GM18951 (cell line): ENCODE data around the gene PNMT.
"Not testable (repeated sequence)": the region's sequence is repeated elsewhere in the genome, so short reads cannot be mapped to it uniquely, and the experiment has no call there.

Source experiments
- POLR2A ChIP-seq: IDR thresholded peaks from 4 replicates; pipeline ENCODE4 v1.6.1; 2011; ENCODE audit warnings: mild to moderate bottlenecking; ENCODE audit not compliant: insufficient read length, insufficient read depth; ENCODE audit errors: extremely low read depth
- in situ Hi-C: fragments of 300-500 bp; cut with MboI; formaldehyde crosslinking; loops from one replicate; pipeline ENCODE4 v1.12.0; 2022; ENCODE audit warnings: low sequenced_read_pairs, mixed read lengths, inconsistent platforms; ENCODE audit not compliant: unreplicated experiment

Gene PNMT

DNA sequence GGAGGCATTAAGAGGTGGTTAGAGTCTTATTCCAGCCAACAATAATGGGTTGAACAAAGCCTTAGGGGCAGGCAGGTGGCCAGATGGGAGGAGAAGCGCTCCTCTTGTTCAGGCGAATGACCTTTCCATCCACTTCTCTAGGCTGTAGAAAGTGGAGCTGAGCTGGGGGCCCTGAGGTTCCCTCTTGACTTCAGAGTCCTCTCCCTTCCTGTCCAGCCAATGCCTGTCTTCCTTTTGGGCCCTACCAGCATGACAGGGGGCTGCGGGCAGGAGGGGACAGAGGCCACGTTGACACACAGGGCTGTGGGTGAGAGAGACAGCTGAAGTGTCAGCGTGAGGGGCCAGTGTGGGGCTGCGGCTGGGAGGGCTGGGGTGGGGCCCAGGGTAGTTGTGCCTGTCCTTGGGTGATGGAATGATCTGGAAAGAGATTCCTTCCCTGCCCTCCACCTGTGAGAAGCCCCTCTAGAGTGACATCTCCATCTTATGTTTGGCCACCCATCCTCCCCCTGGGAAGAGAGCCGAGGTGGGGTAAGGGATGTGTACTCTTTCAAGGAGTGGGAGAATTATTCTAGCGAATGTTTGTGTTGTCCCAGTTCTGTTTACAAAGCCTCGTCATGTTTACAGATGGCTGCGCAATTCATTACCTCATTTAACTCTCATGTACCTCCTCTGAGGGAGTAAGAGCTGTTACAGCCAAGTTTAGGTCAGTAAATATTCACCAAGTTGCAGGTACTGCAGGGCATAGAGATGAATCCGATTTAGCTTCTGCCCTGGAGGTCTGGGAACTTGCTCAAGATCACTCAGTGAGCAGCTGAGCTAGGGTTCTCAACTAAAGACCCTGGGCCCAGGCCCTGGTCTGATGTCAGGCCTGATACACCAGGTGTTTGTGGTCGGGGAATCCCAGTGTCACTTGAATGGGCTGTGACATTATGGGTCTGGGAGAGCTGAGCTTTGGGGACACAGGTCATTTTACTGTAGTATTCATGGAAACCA is 34.9 kb downstream of the PNMT start:
- no peak for TF ChIP-seq POLR2A
- in situ Hi-C loops, result no loop called here

DNA sequence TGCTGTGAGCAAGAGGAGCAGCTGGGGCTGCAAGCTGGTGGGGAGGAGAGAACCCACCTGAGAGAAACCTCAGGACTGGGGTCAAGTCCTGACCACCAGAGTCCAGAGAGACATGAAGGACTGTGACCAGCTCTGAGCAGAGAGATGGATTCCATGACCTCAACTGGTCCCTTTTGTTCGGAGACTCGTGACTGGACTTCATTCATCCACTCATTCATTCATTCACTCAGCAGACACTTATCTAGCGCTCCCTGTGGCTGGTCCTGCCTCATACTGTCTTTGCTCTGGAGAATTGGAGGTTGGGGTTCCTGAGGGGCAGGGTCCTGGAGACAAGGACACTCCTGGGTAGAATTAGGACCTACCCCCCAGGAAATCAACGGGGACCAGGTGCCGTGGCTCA is 35.7 kb downstream of the PNMT start:
- in situ Hi-C loops, result no loop called here
- no peak for TF ChIP-seq POLR2A

DNA sequence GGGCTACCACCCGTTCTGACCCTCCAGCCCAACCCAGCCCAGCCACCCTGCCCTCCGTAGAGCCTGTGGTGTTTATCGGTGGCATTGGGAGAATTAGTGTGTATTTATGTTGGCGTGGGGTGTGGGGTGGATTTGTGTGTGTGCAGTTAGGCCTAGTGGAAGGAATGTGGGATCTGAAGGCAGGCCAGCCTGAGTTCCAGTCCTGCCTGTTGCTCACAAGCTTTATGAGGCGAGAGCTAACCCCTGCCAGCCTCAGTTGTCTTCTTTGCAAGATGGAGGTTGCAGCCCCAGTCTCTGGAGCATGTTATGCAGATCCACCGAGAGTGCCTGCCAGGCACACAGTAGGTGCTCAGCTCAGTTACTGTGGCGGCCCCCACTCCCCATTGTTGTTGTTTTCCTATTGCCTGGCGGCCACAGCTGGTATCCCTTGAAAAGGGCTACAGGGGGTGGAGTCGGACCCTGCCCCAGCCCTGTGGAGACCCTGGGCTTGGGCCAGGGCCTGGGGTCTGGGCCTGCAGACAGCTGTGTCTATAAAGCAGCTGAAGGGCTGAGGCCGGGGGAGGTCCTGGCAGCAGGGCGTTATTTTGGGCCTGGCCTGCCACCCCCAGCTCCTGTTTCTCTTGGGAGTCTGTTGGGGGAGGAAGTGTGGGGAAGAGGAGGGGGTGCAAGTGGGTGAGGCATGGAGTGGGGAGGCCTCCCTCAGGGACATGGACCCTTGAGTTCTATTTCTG is 36.7 kb downstream of the PNMT start:
- no peak for TF ChIP-seq POLR2A
- in situ Hi-C loops, result no loop called here

DNA sequence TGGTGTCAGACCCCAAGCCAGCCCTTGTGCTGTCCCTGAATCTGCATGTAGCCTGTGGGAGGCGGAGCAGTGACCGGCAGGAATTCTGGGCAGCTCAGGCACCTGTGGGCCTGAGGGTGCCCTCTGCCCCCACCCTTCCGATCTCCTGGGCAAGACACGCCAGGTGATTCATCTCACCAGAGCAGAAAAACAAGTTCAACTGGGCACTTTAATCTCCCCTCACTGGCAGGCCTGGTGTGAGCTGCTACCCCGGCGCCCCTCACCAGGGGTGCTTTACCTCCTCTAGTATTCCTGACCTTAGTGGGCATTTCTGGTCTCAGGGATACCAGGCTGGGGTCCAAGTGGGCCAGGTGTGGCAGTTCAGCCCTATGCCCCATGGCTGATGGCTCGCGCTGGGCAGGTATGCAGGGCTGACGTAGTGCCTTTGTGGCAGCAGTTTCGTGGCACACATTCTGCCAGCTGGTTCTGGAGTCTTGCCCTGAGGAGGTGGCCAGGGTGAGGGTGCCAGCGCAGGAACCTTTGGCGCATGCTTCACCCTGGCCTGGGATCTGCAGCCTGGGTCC is 37.6 kb downstream of the PNMT start:
- in situ Hi-C loops, result no loop called here
- no peak for TF ChIP-seq POLR2A

DNA sequence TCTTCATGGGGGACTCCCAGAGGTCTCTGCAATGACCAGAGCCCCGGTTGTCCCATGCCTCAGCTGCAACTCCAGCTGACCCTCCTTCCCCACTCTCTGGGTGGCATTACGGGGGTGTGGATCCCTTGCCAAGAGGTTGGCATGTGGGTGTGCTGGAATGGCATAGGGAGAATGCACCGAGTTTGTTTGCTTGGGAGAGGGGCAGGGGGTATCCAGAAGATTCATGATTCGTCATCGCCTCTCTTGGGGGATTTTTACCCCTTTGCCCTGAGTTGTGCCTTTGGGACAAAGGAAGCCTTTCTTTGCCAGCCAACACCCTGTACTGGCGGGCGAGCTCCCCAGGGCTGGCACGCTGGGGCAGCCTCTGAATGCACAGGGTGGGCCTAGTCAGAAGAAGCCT is 38.1 kb downstream of the PNMT start:
- in situ Hi-C loops, result no loop called here
- TF ChIP-seq POLR2A, result no peak

DNA sequence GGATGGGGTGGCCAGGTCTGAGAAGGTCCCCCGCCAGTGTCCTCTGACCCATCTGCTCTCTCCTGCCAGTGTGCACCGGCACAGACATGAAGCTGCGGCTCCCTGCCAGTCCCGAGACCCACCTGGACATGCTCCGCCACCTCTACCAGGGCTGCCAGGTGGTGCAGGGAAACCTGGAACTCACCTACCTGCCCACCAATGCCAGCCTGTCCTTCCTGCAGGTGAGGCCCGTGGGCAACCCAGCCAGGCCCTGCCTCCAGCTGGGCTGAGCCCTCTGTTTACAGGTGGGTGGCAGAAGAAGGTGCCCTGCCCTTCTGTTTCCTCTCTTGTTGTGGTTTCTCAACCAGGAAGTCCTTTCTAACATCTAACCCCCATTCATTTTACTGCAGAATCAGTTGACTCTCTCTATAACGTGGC is 38.7 kb downstream of the PNMT start:
- no peak for TF ChIP-seq POLR2A
- in situ Hi-C loops, result no loop called here

DNA sequence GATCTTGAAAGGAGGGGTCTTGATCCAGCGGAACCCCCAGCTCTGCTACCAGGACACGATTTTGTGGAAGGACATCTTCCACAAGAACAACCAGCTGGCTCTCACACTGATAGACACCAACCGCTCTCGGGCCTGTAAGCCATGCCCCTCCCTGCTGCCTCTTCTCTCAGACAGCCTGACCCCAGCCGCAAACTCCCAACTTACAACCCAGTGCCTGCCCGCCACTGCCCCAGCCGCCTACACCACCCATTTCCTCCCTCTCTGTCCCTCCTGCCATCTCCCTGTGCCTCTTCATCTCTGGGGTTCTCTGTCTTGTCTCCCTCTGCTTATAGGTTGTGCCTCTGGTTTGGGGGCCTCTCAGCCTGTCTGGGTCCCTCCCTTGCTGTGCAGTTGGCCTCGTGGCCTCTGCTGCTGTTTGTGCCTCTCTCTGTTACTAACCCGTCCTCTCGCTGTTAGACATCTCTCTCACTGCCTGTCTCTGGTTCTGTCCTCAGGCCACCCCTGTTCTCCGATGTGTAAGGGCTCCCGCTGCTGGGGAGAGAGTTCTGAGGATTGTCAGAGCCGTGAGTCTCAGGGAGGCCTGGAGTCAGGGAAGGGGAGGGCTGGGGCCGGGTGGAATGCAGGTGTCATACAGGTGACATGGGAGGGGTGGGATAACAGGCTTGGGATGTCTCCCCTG is 41.2 kb downstream of the PNMT start:
- in situ Hi-C loops, result no loop called here
- no peak for TF ChIP-seq POLR2A

DNA sequence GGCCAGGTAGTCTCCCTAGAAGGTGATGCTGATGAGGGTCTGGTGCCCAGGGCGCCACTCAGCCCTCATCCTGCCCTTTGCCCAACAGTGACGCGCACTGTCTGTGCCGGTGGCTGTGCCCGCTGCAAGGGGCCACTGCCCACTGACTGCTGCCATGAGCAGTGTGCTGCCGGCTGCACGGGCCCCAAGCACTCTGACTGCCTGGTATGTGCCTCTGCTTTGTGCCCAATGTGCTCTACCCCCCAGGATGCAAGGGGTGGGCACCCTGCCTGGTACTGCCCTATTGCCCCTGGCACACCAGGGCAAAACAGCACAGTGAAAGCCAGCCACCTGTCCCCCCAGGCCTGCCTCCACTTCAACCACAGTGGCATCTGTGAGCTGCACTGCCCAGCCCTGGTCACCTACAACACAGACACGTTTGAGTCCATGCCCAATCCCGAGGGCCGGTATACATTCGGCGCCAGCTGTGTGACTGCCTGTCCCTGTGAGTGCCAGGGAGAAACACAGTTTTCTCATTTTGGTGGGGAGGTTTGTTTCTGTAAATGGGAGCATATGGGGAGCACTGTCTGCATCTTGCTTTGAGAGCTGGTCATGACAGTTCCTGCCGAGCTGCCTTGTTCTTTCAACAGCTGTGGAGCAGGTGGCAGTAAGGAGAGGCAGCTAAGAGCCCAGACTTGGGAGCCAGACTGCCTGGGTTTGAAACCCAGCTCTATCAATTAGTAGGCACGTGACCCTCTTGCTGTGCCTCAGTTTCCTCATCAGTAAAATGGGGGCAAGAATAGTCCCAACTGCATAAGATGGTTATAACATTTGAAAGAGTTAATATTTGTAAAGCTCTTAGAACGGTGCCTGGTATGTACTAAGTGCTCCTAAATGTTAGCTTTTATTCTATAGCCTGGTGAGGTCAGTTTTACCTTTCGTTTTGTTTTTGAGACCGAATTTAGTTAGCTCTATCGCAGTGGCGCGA is 42.0 kb downstream of the PNMT start:
- in situ Hi-C loops, result no loop called here

DNA sequence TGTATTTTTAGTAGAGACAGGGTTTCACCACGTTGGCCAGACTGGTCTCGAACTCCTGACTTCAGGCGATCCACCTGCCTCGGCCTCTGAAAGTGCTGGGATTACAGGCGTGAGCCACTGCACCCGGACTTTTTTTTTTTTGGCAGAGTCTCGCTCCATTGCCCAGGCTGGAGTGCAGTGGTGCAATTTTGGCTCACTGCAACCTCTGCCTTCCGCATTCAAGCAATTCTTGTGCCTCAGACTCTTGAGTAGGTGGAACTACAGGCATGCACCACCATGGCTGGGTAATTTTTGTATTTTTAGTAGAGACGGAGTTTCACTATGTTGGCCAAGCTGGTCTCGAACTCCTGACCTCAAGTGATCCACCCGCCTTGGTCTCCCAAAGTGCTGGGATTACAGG is 42.8 kb downstream of the PNMT start:
- in situ Hi-C loops, result not testable (repeated sequence)

More for the DNA sequence above, 42.0 kb downstream of the PNMT start:
- no peak for TF ChIP-seq POLR2A

DNA sequence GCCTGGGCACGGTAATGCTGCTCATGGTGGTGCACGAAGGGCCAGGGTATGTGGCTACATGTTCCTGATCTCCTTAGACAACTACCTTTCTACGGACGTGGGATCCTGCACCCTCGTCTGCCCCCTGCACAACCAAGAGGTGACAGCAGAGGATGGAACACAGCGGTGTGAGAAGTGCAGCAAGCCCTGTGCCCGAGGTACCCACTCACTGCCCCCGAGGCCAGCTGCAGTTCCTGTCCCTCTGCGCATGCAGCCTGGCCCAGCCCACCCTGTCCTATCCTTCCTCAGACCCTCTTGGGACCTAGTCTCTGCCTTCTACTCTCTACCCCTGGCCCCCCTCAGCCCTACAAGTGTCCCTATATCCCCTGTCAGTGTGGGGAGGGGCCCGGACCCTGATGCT is 43.6 kb downstream of the PNMT start:
- no peak for TF ChIP-seq POLR2A
- in situ Hi-C loops, result no loop called here

DNA sequence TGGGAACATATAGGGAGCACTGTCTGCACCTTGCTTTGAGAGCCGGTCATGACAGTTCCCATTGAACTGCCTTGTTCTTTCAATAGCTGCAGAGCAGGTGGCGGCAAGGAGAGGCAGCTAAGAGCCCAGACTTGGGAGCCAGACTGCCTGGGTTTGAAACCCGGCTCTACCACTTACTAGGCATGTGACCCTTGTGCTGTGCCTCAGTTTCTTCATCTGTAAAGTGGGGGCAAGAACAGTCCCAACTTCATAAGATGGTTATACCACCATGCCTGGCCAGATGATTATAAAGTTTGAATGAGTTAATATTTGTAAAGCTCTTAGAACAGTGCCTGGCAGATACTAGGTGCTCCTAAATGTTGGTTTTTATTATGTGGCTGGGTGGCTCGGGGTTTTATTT is 46.0 kb downstream of the PNMT start:
- no peak for TF ChIP-seq POLR2A
- in situ Hi-C loops, result no loop called here
